ENCODE data around the gene USP25. TPM values are rescaled to one million over a fixed set of nuclear protein-coding genes. Genes with fewer than 3 reads are reported as not detected.

USP25 gene
- total RNA-seq, 6 experiments from 2014 or later = 14.7 to 22.7 (median 18.7) TPM

DNA sequence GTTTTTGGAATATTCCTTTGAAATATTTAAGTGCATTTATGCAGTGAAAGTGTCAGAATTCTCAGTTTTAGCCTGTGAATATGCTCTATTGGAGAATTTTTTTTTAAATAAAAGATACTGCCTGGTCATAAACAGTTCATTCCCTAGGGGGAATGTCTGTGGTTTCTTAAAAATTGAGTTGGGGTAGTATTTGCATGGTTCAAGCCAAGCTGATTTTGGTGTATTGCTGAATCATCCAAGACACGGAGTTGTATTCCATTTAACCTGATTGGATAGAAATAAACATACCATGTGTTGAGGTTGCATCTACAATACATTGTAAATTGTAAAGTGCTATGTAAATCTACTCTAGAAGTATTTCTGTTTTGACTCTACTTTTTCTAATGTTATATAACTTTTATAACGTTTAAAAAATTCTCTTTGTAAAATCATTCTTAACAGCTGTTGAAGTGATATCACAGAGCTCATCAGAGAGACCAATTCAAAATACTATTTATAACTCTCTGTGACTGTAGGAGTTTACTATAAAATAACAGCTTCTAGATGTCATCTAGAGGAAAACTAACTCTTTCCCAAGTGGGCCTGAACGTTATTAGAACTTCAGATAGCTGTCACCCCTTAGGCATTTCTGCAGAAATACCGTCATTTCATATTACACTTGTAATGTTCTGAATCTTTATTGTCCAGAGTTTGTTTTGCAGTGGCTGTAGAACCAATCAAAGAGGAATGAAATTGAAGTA, 199.1 kb downstream of the USP25 start:
- Histone ChIP-seq H3K4me1 (no peaks in the 10 kb centered on the region), H3K27me3 (no peaks in the 10 kb centered on the region), H3K36me3 (no peaks in the 10 kb centered on the region), H3K4me3 (no peak overlapping the region), H3K9me3 (no peaks in the 10 kb centered on the region), H3K27ac (no peak overlapping the region)
- DNase-seq (no peak), ATAC-seq (no peak)
- TF ChIP-seq POLR2A (IDR thresholded peaks at IDR 0.05) = no peak
- TF ChIP-seq, protein P1, sequence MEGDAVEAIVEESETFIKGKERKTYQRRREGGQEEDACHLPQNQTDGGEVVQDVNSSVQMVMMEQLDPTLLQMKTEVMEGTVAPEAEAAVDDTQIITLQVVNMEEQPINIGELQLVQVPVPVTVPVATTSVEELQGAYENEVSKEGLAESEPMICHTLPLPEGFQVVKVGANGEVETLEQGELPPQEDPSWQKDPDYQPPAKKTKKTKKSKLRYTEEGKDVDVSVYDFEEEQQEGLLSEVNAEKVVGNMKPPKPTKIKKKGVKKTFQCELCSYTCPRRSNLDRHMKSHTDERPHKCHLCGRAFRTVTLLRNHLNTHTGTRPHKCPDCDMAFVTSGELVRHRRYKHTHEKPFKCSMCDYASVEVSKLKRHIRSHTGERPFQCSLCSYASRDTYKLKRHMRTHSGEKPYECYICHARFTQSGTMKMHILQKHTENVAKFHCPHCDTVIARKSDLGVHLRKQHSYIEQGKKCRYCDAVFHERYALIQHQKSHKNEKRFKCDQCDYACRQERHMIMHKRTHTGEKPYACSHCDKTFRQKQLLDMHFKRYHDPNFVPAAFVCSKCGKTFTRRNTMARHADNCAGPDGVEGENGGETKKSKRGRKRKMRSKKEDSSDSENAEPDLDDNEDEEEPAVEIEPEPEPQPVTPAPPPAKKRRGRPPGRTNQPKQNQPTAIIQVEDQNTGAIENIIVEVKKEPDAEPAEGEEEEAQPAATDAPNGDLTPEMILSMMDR (IDR thresholded peaks at IDR 0.05) = no peak
- 51% methylated on average over 4 of the region's 4 CpGs for WGBS (ENCODE audit: insufficient coverage, low coverage, low lambda C conversion rate, missing lambda C conversion rate)
- intact Hi-C loops (cut with DNase I) = no loop called here

DNA sequence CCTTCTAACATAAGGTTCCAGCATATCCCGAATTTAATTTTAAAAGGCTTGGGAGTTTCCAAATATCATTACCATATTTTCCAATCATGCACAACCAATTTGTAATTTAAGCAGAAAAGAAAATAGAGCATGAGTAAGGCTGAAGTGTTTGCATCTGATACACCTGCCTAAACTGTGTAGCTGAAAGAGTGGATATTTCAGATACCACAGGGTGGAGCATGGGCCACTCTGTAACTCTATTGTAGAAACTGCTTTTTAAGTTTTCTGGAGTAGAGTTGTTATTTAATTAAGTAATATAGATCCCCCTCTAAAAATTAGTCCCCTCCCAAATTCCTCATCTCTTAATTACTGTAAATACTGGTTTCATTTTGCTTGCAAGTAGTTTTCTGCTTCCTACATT, 199.8 kb downstream of the USP25 start:
- ATAC-seq (no peak), DNase-seq (no peak)
- H3K4me3 ChIP-seq = no peak overlapping the region
- H3K27me3 ChIP-seq = no peaks in the 10 kb centered on the region
- WGBS (ENCODE audit: insufficient coverage, low coverage, low lambda C conversion rate, missing lambda C conversion rate) = 92% methylated on average over 1 of the region's 1 CpG
- H3K9me3 ChIP-seq = no peaks in the 10 kb centered on the region
- H3K27ac ChIP-seq = no peak overlapping the region
- TF ChIP-seq, protein P1 (IDR thresholded peaks at IDR 0.05) = no peak
- no peak for TF ChIP-seq POLR2A (IDR thresholded peaks at IDR 0.05)
- no peaks in the 10 kb centered on the region for H3K36me3 ChIP-seq
- intact Hi-C loops (cut with DNase I) = no loop called here
- no peaks in the 10 kb centered on the region for H3K4me1 ChIP-seq
